HG03354 (cell line): ENCODE measurements around the gene LILRB2.
"Not testable (repeated sequence)": the region's sequence is repeated elsewhere in the genome, so short reads cannot be mapped to it uniquely, and the experiment has no call there.

Experiments used
- ATAC-seq: cut with Tn5 transposase; IDR thresholded peaks from one replicate; pipeline ENCODE4 v1.9.1; 2021; ENCODE audit warnings: mild to moderate bottlenecking; ENCODE audit not compliant: unreplicated experiment, poor library complexity, severe bottlenecking

The LILRB2 gene

DNA sequence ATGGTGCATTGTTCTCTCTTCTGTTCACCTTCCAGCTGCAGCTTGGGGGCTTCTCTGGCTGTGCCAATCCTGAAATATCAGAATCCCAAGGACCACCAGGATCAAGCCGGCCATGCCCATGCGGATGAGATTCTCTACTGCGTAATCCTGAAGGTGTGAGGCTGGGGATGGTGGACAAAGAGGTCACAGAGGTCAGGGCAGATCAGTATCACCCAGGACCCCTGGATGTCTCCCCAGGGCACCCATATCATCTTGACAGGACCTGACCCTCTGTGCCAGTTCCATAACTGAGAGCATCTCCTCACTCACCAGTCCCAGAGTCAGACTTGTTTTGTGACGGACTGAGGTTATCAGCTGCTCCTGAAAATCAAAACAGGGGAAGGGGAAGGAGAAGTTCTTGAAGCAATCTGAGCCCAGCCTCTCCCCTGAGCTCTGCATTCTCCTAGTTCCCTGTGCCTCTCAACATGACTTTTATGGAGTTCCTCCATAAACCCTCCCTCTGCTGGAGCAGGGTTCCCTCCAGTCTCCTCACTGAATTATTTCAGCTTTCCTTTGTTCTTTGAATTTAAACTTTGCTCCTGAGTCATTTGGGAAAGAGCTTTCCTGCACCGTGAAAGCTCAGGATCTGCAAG is 26.6 kb upstream of the LILRB2 start:
- ATAC-seq: no peak

DNA sequence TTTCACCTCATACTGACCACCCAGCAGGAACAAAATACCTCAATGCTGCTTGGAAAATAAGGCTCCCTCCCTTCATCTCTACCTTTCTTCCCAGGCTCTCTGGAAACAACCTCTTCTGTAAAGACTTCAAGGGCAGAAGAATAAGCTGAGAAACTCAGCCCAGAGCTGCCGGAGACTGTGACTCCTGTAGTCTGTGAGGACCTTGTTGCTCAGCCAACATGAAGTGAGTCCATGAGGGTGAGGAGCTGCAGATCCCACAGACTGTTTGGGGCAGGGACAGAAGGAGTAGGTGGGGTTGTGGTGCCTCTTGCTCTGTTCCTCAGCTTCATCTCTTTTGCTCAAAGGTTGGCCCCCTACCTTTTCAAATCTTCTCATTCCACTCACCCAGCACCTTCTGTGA is 24.2 kb upstream of the LILRB2 start:
- no peak for ATAC-seq

DNA sequence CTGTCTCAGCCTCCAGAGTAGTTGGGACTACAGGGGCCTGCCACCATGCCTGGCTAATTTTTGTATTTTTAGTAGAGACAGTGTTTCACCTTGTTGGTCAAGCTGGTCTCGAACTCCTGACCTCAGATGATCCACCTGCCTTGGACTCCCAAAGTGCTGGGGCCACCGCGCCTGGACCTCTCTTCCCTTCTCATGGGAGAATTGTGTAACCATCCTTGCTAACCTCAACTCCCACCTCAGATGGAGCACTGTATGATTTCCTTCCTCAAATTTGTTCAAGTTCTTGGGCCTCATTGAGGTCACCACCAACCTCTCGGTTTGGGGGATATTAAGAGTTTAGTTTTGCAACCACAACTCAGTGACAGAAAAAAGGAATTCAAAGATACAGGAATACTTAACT is 21.3 kb upstream of the LILRB2 start:
- no peak for ATAC-seq

DNA sequence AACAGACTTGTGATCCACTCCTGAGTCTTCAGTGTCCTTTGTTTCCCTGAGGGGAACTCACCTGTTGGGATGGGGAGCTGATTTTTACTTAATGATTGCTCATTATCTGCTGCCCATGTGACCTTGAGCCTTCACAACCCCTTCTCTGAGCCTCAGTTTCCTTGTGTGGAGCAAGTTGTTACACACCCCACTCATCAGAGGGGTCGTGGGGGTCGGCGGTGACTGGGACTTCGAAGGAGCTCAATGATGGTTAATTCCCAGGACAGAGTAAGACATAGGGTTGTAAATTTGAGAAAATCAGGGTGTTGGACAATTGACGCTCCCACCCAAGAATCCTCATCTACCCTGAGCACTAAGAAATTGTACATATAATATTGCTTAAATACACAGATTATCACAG is 18.6 kb upstream of the LILRB2 start:
- no peak for ATAC-seq

DNA sequence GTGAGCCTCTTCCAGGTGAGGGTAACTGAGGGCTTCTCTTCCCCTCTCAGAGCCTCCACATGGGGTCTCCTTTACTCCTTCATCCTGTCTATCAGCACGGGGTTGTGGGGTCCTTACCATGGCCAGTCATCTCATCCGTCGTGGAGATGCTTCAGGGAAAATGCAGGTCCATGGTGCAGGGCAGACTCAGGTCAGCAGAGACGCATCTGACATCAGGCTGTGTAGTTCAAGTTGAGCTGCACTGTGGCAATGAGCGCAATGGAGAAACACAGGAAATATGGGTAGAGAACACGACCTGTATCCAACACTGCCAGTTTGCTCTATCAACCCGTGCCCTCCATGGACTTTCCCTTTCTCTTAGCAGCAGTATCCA is 18.2 kb upstream of the LILRB2 start:
- no peak for ATAC-seq

DNA sequence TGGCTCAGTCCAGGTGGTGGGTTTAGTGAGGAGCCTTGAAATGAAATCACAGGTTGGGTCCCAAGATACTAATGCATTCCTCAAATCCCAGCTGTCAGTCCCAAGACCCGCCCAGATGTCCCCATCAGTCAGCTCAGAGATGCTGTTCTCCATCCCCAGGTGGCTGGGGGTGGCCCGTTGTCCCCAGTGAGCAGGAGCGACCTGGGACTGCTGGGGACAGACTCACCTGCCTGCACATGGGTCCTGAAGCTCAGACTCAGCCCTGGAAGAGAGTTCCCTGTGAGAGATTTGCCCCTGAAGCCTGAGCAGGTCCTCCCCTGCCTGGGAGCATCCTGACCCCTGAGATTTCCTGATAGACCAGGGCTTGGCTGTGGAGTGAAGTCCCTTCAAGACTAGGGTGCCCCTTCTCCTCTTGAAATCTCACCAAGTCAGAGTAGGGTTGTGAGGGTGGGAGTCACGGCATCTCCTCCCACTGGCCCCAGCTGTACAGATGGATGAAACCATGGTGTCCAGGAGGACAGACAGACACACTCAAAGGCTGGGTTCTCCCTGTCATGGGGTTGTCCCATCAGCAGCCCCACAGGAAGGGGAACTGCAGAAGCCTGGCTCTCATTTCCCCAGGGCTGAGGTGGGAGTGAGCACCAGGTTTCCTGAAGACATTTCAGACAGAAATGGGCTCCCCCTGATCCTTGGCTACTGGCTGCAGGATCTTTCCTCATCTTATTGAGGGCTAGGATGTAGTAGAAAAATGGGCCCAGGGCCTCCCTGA is 17.6 kb upstream of the LILRB2 start:
- no peak for ATAC-seq

DNA sequence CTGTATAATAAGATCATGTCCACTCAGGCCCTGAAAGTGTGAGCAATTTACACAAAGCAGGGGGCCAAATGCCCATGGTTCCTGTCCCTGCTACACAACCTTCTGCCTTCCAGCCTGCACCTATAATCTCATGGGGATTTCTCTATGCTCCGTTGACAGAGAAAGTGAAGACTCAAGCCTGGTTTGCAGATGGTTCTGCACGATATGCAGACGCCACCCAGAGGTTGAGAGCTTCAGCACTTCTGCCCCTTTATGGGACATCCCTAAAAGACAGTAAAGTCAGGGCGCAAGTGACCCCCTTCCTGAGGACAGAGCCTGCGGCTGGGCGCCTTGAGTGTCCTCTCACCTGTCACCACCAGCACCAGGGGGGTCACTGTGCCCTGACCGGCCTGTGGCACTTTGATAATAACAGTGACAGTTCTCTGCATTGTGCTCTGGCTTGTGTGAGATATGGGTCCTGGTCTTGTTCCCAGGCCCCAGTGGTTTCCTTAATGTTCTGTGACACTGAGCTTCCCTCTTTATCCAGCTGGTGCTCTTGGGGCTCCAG is 16.9 kb upstream of the LILRB2 start:
- no peak for ATAC-seq

DNA sequence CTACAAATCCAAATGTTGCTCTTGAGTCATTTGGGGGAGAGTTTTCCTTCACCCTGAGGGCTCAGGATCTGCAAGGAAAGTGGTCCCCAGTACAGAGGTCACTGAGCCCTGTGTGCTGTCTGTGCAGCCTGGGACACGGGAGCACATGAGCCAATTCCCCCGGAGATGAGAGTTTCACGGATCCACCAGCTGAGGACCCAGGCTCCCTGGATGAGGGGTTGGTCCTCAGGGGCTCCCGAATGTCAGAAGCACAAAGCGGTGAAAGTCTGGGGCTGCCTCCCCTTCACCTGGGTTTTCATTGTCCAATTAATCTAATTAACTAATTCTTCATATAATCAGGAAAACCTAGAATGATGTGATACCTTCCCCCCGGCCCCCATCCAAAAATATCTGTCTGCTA is 13.6 kb upstream of the LILRB2 start:
- no peak for ATAC-seq

DNA sequence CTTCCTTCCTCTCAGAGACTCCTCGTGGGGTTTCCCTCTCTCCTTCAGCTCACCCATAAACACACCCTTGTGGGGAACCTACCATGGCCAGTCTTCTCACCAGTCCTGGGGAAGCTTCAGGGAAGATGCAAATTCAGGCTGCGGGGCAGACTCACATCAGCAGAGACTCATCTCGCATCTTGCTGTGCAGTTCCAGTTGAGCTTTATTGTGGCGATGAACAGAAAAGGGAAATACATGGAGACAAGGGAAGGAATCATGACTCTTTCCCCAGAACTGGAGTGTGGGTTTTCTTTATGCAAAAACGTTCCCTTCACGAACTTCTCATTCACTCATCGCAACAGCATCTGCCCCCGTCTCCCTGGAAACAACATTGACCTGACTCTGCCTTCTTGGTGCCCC is 8.2 kb upstream of the LILRB2 start:
- ATAC-seq: not testable (repeated sequence)

DNA sequence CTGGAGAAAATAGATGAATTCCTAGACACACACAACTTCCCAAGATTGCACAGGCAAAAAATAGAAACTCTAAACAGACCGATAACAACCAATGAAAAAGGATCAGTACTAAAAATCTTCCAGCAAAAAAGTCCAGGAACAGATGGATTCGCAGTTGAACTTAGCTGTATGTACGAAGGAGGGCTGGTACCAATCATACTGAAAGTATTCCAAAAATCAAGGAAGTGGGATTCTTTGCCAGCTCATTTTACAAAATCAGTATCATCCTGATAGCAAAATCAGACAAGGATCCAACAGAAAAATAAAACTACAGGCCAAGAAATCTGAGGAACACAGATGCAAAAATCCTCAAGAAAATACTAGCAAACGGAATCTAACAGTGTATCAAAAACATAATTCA is 6.5 kb upstream of the LILRB2 start:
- no peak for ATAC-seq

DNA sequence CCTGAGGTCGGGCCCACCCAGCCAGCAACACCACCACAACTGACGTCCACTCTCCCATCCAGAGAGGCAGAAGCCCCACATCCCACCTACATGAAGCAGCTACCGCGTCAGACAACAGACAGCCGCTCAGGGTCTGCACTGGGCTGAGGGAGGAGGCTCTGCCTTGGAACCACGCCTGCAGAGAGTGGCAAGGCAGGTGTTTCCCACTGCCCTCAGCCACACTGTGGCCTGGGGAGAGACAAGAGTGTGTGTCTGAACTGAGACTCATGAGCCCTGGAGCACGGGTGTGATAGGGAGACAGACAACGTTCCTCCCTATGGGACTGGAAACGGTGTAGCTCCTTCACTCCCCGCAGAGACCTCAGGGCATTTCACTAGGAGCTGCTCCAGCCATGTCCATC is 5.4 kb upstream of the LILRB2 start:
- ATAC-seq: not testable (repeated sequence)

DNA sequence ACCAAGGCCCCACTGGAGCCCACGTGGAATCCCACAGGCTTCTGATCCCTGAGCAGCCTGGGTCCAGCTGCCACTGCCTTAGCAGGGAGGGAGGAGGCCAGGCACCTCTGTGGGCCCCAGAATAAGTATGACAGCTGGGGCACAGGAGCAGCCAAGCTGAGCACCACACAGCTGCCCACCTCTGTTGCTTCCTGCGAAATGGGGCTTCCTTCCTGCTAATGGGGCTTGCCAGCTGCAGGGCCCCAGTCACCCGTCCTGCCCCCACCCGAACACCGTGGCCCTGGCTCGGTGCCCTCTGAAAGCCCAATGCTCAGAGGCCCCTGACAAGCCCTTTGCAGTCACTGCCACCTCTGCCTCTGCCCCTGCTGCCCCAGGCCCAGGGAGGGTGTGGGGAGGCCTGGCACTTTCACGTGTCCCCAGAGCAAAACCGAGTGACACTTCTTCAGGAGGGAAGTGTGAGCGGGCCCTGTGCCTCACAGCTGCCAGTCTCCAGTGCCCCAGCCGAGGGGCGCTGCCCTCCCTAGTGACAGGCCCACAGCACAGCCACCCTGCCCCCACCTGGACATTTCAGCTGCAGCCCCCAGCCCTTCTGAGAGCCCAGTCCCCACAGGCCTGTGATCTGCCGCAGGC is 4.6 kb upstream of the LILRB2 start:
- not testable (repeated sequence) for ATAC-seq

DNA sequence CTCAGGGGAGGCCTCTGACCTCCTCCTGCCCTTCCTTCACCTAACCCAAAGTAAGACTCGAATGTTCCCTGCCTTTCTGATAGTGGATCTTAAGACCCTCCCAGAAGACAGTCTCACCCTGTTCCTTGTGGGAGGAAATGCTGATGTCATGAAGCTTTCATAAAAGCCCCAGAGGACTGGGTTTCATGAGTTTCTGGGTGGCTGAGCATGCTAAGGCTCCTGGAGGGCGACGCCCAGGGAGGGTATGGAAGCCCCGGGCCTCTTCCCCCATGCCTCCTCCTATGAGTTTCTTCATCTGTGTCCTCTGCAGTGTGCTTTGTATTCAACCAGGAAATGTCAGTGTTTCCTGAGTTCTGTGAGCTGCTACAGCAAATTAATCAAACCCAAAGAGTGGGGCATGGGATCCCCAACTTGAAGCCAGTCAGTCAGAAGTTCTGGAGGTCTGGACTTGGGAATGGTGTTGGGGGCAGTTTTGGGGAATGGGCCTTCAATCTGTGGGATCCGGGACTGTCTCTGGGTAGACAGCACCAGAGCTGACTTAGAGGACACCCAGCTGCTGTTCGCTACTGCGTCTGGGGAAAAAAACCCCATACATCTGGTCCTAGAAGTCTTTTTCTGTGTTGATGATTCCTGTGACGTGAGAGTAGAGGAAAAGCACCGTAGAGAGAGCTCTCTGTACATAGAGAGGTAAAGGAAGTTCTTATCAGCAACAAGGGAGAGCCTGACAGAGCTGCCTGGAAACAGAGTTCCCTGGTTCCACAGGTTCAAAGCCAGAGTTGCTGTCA is 2.0 kb upstream of the LILRB2 start:
- no peak for ATAC-seq

DNA sequence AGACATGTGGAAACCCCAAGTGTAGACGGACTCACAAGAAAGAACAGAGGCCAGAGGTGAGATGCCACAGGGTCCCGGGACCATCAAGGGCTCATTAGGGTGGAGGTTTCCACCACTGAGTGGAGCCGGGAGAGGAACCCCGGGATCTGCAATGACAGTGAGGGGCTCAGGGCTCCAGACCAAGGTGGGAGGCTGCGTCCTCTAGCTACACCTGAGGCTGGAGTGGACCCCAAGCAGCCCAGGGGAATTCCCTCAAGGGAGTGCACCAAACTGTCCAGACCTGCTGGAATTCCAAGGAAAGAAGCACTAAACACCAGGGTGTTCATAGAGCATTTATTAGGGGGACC is 792 bp upstream of the LILRB2 start:
- ATAC-seq: not testable (repeated sequence)

DNA sequence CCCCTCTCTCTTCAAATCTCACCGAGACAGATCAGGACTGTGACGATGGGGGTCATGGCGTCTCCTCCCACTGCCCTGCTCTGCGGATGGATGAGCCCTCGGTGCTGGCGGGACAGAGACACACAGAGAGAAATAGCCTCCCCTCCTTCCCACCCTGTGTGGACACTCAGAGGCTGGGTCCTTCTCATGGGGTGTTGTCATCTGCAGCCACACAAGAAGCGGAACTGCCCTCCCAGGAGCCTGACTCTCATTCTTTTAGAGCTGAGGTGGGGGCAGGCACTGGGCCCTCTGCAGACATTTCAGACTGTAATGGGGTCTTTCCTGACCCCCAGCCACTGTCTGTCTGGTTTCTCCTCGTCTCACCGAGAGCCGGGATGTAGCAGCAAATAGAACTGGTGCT is 469 bp downstream of the LILRB2 start:
- not testable (repeated sequence) for ATAC-seq

DNA sequence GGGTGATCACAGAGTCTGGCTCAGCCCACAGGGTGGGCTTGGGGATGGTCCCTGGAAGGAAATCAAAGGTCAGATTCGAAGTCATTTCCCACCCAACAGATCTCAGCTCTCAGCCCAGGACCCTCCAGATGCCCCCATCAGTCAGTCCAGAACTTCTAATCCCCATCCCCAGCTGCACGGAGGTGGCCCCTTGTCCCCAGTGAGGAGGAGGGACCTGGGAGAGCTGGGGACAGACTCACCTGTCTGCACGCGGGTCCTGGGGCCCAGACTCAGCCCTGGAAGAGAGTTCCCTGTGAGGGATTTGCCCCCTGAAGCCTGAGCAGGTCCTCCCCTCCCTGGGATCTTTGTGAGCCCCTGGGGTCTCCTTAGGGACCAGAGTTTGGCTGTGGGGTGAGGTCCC is 885 bp downstream of the LILRB2 start:
- ATAC-seq: not testable (repeated sequence)

DNA sequence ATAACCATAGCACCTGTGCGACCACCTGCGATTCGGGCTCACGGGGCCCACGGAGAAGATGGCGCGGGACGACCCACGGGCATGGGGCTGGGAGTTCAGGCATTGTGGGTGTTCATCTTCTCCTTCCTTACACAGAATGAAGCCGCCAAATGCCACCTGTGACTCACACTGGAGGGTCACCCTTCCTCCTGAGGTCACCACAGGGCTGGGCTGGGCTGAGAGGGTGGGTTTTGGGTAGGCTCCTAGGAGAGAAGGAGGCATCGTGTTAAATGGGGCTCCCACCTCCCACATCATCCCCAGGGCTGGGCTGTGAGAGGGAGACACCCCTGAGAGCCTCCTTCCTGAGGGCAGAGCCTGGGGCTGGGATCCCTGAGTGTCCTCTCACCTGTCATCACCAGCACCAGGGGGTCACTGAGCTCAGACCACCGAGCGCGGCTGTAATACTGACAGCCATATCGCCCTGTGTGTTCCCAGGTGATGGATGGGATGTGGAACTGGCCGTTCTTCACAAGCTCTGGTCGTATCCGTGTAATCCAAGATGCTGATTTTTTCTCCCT is 1.4 kb downstream of the LILRB2 start:
- no peak for ATAC-seq

DNA sequence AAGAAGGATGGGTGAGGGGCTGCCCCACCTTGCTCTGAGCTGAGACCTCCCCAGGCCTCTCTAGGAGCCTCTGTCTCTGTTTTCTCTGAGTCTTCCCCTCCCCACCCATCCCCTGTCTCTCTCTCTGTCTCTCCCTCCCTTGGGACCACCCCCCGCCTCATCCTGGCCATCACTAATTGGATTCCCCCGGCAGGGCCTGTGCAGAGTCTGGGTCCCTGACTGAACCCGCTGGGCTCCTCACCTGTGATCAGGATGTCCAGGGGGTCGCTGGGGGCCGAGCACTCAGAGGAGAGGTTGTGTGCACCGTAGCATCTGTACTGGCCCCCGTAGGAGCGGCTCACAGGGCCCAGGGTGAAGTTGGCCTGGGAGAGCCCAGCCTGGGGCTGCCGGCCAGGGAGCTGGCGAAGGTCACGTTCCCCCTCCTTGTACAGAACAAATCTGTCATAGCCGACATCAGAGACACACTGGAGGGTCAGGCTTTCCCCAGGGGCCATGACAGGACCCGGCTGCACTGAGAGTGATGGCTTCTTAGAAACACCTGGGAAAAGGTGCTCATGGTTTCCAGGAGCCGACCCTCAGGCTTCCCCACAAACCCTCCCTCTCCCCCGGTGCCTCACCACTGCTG is 2.2 kb downstream of the LILRB2 start:
- ATAC-seq: not testable (repeated sequence)

DNA sequence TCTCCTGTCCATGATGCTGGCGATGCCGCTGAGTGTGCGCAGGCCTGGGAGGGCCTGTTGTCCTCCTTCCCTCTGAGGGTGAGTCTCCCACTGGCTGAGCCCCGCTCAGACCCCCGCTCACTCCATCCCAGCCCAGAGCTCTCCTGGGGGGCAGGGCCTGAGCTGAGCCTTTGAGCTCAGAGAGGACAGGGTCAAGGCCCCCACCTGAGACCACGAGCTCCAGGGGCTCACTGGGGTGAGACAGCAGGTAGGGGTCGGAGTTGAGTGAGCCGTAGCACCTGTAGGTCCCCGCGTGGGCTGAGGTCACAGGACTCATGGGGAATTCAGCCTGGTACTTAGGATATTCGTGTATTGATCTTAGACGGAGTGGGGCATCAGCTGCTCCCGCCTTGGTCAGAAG is 2.9 kb downstream of the LILRB2 start:
- not testable (repeated sequence) for ATAC-seq
